ENCODE results near the gene SLC26A9.

Gene SLC26A9, protein sequence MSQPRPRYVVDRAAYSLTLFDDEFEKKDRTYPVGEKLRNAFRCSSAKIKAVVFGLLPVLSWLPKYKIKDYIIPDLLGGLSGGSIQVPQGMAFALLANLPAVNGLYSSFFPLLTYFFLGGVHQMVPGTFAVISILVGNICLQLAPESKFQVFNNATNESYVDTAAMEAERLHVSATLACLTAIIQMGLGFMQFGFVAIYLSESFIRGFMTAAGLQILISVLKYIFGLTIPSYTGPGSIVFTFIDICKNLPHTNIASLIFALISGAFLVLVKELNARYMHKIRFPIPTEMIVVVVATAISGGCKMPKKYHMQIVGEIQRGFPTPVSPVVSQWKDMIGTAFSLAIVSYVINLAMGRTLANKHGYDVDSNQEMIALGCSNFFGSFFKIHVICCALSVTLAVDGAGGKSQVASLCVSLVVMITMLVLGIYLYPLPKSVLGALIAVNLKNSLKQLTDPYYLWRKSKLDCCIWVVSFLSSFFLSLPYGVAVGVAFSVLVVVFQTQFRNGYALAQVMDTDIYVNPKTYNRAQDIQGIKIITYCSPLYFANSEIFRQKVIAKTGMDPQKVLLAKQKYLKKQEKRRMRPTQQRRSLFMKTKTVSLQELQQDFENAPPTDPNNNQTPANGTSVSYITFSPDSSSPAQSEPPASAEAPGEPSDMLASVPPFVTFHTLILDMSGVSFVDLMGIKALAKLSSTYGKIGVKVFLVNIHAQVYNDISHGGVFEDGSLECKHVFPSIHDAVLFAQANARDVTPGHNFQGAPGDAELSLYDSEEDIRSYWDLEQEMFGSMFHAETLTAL

DNA sequence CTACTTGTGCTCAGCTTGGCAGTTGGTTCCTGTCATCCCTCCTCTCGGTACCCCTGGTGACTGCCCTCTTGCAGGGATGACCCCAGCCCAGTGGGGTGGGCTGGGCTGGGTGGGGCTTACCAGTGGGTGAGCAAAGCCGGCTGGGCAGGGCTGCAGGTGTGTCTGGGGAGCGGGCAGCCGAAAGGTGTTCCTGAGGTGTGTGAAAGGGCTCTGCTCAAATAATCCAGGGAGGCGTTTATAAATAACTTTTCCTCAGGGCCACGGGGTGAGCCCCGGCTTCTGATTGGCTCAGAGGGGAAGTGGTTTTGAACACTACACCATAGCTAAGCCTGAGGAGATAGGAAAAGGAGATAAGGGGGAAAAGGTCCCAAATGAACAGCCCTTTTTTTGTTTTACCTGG is at the start of gene SLC26A9:
Gene SLC26A9, minus strand, starts transcription at position 212 of the 400 bp plus-strand sequence. CDS start 7,636 bp downstream, outside the sequence.
- no peak for DNase-seq

DNA sequence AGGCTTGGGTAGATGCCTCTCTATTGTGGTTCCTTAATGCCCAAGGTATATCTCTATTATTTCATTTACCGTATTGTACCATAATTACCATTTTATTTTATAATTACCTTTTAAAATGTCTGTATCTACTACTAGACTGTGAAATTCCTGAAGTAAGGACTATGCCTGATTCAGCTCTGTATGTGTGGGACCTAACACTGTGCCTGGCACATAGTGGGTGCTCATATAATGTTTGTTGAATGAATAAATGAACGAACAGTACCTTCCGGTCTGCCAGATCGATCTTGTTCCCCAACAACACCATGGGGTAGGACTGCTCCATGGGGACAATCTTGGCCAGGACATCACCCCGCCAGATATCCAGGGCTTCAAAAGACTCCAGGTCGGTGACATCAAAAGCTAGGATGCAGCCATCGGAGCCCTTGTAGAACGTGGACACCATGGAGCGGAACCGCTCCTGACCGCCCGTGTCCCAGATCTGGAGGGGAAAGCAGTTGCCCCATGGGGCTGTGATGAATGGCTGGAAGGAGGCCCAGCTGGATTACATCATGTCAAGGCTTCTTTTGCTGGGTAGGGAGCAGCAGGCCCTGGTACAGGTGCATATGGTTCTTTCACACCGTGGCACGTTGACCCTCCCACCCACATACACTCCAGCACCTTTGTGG is 49.1 kb upstream of the SLC26A9 start:
- DNase-seq: no peak

DNA sequence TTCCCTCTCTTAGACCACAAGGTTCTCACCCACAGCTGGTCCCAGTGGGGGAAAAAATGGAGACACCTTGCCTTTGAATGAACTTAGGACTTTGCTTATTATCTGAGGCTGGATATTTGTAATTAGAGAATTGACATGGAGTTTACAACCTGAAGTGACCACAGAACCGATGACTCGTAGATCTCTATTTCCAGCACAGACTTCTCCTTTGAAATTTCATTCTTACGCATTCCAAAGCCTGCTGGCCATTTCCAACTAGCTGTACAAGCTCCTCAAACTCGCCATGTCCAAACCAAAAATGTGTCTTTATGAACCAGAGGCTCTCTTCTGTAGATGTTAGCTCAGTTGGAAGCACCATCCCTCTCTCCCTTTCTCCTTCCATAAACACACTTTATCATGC is 48.0 kb upstream of the SLC26A9 start:
- DNase-seq: no peak

DNA sequence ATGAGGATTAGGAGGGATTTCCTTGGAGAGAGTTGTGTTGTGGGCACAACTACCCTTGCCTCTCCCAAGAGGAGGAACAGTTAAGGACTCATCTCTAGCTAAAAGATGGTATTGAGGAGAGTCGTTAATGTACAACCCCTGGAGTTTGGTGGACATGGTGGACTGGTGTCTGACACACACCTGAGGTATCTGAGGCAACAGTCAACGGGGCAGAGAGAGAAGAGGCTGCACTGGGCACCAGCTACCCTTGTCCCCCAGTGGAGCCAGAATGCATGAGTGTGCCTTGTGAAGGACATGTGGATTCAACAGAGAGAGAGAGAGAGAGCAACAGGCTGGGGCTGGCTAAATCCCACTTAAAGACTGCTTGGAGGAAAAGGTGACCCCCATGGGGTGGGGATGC is 47.0 kb upstream of the SLC26A9 start:
- no peak for DNase-seq

DNA sequence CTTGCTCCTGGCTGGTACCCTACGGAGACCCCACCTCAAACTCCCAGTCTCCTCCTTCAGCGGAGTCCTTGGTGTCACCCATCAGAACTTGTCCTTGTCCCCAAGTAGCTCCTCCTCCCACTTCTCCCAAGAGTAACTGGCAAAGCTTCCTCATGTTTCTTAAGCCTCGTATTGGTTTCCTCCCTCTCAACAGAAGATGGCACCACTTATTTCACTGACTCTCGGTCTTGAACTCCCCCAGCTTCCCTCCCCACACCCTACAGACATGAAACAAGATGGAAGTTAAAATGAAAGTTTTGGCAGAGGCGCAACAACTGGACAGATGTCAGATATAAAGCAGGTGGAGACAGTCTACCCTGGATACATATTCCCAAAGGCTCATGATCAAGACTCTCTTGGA is 46.5 kb upstream of the SLC26A9 start:
- DNase-seq: no peak

DNA sequence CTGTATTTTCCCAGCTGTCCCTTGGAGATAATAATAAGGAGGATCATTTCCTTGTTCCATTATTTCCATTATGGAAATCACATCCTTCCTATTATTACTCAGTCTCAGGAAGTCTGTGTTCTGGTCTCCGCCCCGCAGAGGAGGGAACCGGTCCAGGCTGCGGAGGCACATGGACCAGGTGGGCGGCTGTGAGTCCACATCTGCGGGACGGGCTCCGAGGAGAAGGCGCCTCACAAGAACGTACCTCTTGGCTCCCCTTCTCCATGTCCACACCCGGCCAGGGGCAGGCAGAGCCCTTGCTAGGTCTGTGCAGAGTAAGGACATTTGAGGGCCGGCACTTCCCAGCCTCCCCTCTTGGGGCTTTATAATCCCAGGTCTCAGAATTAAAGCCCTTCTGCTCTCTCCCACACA is 45.3 kb upstream of the SLC26A9 start:
- no peak for DNase-seq

DNA sequence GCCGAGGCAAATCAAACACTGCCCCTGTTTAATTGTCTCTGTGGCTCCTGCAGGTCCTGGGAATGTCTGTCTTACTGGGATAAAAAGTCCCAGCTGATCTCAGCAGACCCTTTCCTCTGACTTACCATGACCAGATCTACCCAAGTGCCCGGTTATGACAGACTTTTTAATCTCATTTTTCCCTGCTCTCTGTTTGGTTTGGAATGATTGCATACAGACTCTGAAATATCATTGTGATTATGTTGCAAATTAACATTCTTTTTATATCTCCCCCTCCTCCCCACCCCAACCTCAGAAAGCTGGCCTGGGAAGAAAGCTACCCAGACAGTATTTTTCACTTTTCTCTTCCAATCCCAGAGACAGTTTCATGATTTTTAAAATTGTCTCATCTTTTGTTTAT is 43.6 kb upstream of the SLC26A9 start:
- DNase-seq: no peak

DNA sequence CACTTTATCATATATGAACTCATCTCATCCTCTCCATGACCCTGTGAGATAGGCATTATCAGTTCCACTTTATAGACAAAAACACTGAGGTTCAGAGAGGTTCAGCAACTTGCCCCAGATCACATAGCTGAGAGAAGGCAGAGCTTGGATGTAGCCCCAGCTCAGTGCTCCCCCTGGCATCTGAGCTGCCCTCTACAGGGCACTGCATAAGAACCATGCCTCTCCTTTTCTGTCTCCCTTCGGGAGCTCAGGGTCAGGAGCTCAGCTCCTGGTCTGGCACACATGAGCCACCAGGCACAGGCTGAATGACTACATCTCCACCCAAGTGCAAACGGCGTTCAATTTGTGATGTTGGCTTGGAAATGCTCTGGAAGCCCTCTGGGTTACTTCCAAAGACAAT is 43.0 kb upstream of the SLC26A9 start:
- DNase-seq: no peak

DNA sequence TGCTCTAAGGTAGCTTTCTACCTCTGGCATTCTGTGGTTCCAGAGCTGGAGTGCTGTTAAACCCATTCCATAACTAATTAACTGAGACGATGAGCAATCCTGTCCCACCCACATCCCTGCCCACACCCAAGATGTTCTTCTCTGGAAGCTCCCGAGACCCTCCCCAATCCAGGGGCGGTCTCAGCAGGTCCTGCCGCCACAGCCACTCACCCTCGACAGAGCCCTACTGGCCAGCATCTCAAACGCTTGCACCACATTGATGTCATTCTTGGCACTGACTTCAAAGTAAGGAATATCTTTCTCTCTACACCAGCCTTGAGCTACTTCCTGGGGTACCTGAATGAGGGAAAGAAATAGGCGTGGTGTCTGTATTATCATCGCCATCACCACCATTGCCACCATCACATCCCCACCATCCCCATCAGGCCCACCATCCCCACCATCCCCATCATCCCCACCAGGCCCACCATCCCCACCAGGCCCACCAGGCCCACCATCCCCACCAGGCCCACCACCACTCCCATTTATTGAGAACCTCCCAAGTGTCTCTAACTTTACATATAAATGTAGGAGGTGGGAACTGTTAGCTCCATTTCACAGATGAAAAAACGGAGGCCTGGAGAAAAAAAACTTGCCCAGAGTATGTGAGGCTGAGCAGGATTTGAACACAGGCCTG is 42.2 kb upstream of the SLC26A9 start:
- no peak for DNase-seq

DNA sequence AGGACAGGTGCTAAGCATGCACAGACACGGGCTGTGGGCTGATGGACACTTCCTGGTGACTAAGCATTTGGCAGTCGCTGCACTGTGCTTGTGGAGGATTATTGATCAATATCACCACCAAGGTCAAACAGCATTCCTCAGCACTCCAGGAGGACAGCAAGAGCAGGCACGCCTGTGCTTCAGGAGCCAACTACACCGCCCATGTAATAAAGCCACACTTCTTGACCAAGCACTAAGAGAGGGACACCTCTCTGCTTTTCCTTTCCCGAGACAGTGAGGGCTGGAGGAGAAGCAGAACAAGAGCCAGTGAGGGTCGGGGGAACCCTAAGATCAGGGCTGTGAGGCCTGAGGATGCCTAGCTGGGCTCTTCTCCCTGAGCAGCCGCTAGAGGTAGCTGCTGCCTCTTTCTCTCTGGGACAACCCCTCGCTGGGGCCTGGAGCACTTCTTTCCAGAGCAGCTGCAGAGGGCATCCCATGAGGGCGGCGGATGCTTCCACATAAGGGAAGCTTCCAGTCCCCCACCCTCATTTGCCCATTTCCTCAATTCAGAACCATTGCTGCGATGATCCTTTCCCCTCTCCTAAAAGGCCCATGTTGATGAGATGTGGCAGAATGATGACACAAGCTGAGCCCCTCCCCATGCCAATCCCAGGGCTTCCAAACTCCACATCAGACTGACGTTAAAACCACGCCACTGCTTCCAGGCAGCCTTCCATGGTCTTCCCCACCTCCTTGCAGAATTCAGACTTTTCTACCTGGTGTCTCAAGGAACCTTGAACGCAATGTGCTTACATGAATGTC is 40.9 kb upstream of the SLC26A9 start:
- DNase-seq: peak; percentile 36

DNA sequence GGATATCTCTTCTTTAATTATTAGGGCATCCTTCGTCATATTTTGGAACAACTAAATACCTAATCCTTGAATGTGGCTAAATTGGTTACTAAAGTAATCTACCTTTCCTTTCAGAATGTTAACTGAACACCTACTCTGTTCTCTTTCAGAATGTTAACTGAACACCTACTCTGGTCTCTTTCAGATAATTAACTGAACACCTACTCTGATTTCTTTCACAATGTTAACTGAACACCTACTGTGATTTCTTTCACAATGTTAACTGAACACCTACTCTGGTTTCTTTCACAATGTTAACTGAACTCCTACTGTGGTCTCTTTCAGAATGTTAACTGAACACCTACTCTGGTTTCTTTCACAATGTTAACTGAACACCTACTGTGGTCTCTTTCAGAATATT is 38.0 kb upstream of the SLC26A9 start:
- no peak for DNase-seq

DNA sequence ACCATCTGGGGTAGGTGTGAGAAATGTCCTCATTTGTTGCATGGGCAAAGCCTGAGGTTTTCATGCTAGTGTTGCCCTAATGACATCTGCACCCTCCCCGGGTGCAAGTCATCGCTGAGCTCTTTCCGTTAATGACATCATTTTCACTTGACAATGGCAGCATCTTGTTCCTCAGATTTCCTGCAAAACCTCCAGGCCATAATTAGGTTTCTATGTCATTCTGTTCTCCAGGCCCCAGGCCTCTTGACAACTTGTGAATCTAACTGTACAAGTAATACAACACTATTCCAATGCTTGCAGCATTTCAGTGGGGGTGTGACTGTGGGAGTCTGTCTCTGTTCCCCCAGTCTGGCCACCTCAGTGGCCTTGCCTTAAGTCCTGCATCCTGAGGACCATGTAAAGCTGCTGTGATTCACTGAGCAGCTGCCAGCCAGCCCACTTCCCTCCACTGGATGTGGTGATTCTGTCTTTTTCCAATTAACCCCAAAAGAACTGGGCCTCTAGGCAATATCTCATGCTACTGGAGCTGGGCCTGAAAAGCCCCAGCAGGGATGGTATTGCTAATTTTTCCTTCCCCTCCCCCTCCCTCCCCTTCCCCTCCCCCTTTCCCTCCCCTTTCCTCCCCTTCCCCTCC is 37.1 kb upstream of the SLC26A9 start:
- no peak for DNase-seq

DNA sequence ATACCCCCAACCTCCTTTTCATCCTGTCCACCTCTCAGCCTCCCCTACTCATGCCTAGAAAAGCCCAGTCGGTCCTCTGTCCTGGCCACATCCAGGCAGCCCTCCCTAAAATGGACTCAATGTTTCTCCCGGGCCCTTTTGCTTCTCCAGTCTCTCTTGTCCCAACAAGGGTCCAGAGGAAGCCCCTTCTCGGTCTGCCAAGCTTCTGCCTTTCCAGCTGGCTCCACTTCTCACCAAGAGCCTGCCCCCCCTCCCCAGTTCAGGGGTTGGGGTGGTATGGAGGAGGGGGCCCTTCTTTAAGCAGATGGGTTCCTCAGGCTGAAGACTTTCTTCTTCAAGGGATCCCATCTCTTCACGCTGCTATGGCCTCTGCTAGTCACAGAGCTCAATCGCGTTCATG is 36.0 kb upstream of the SLC26A9 start:
- no peak for DNase-seq

DNA sequence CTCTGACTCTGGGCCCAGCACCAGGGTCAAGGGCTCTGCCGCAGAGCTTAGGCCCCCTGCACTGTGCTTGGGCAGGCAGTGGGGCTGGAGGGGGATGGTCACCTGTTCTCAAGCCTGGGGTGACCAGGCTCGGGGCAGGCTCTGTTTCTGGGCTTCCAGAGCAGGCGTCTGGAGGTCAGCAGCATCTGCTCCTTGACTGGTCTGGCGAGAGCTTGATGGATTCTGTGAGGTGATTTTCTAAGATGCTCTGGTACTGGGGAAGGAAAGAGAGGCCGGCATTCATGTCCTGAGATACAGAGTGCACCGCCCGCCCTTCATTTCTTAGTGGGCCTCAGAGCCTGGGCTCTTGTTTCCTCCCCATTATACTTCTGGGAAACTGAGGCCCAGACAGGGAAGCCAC is 35.4 kb upstream of the SLC26A9 start:
- DNase-seq: no peak

DNA sequence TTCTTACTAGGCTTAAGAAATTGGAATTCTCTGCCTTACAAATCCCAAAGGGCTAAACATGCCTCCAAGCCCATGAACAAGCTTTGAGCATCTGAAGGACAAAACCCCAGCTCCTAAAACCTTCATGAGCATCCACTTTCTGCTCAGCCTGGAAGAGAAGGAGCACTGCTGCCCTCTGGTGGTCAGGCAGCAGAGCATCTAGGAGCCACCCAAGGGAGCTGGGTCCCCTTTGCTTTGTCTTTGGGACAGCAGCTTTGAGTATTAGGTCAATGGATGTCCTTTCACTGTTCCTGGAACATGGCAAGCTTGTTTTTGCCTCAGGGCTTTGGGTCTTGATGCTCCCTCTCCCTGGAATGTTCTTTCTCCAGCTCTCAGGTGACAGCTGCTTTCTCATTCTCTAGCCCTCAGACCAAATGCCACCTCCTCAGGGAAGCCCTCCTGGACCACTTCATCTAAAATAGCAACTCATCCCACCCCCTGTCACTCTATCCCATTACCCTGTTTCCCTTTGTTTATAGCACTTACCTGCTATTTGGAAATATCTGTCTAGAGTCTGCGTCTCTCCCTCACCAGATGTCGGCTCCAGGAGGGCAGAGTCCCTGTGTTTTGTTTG is 34.3 kb upstream of the SLC26A9 start:
- peak; percentile 74 for DNase-seq

DNA sequence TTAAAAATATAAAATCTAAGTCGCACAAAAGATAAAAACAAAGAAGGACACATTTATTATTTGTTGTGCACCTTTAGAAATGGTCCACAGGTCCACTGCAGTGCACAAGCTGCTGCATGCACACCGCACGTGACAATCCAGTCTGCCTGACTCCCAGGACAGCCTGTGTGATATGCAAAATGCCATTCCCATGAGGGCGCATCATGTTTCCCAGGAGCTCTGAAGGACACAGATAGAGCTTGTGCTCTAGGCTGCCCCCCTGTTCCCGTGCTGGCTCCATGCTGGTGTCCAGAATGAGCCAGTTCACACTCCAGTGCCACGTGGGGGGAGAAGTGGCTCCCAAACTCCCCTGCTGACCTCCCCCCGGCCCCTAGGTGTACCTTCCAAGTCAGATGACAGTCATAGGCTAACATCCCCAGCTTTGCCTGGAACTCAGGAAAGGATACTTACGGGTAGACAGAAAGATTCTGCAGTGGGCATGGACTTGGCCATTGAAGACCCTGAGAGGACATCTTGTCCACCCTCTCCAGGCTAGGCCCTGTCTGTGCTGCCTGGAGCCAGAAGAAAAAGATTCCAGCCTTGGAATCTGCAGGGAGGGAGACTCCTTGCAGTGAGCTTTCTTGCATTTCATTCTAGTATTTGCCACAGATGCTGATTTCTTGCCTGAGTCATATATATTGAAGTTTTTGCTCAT is 33.6 kb upstream of the SLC26A9 start:
- DNase-seq: no peak

DNA sequence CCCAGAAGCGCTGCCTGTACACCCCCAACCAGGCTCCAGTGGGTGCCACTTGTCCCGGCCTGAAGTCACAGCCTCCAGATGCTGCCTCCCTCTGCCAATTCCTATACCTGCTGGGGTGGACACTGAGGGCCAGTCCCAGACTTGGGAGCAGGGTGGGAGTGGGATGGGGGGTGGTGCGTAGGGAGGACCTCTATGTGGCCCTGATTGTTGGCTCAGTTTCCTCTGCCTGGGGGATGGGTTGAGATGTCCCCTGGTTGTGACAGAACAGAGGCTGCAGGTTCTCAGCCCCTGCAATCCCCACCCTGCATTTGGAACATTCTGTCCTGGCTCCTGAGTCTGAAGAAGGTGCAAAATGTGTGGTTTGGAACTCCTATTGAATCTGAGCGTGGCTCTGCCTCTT is 32.8 kb upstream of the SLC26A9 start:
- no peak for DNase-seq

DNA sequence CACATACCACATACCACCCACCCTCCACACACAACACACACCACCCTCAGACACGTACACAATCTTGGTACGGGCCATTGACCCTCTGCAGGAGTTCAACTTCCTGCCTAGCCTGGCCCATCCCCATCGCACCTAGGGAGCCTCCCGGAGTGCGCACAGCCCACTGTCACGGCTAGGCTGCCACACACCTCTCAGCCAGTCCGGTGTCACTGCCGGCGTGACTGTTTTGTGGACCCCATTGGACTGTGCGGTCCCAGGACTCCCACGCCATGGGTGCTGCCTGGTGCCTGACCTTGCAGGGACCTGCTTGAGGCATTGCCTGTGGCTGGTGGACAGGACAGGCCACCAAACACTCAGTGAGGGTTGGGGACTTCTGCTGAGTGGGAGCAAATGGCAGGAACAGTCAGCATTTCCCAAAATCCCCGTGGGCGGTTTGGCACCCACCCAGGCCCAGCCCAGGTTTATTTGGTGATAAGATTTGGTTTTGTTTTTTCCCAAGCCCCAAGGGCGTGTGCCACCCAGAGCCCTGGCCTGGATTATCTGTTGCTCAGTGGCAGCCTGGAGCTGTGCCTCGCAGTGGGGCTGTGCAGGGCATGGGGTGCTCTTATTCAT is 32.2 kb upstream of the SLC26A9 start:
- DNase-seq: no peak

DNA sequence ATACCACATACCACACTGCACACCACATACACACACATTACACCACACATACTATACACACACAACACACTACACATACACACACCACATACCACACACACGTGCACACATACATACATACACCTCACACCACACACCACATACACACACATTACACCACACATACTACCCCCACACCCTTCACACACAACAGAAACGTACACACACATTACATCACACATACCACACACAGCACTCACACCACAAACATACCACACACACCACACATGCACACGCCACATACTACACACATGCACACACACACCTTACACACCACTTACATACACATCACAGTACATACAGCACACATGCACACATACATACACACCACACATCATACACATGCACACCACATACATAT is 31.5 kb upstream of the SLC26A9 start:
- no peak for DNase-seq
